ENCODE data around the gene DIS3L2.
"Not testable (repeated sequence)": the region's sequence is repeated elsewhere in the genome, so short reads cannot be mapped to it uniquely, and the experiment has no call there.

DIS3L2 gene

DNA sequence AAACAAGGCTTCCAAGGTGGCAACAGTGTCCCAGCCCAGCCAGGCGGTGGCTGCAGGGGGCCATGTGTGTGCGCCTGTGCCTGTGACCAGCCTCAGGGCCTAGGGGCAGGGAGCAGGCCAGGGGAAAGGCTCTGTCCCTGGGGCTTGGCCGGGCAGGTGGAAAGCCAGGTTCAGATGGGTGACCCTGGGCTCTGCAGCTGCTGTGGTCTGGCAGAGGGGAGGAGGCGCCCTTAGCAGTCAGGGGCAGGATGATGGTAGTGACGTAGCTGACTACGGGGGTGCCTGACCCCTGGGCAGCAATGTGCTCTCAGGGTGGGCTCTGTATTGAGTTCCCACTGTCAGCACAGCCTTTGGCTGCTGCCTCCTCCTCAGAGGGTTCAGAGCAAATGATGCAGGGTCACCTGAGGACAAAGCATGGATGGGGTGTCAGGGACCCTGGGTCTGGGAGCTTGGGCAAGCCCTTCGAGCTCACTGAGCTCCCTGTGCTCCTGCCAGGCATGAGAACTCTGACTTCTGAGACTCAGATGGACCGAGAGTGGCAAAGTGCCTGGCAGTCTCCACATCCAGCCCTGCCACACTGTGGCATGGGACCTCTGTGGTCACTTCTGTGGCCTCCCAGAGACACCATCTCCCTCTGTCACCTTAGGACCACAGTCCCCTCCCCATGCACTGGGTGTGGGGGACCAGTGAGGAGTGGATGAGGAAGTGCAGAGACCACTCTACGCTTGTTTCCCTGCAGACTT lies 360.5 kb downstream of the DIS3L2 start:
- peak overlapping the region; percentile 55 for H3K27ac ChIP-seq
- ChIA-PET POLR2A (ENCODE audit: low non-redundant PET) (no interaction called here), CTCF (interaction anchor here (1.0 to 1.6 kb wide), 2 partner anchors 397 to 415 kb away, joined by 3 to 4 read pairs; no protein-coding TSS in a partner anchor)
- TF ChIP-seq, protein P1, sequence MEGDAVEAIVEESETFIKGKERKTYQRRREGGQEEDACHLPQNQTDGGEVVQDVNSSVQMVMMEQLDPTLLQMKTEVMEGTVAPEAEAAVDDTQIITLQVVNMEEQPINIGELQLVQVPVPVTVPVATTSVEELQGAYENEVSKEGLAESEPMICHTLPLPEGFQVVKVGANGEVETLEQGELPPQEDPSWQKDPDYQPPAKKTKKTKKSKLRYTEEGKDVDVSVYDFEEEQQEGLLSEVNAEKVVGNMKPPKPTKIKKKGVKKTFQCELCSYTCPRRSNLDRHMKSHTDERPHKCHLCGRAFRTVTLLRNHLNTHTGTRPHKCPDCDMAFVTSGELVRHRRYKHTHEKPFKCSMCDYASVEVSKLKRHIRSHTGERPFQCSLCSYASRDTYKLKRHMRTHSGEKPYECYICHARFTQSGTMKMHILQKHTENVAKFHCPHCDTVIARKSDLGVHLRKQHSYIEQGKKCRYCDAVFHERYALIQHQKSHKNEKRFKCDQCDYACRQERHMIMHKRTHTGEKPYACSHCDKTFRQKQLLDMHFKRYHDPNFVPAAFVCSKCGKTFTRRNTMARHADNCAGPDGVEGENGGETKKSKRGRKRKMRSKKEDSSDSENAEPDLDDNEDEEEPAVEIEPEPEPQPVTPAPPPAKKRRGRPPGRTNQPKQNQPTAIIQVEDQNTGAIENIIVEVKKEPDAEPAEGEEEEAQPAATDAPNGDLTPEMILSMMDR (conservative IDR thresholded peaks at IDR 0.05; ENCODE audit: low read depth): no peak
- no peak for DNase-seq (ENCODE audit: low spot score)

DNA sequence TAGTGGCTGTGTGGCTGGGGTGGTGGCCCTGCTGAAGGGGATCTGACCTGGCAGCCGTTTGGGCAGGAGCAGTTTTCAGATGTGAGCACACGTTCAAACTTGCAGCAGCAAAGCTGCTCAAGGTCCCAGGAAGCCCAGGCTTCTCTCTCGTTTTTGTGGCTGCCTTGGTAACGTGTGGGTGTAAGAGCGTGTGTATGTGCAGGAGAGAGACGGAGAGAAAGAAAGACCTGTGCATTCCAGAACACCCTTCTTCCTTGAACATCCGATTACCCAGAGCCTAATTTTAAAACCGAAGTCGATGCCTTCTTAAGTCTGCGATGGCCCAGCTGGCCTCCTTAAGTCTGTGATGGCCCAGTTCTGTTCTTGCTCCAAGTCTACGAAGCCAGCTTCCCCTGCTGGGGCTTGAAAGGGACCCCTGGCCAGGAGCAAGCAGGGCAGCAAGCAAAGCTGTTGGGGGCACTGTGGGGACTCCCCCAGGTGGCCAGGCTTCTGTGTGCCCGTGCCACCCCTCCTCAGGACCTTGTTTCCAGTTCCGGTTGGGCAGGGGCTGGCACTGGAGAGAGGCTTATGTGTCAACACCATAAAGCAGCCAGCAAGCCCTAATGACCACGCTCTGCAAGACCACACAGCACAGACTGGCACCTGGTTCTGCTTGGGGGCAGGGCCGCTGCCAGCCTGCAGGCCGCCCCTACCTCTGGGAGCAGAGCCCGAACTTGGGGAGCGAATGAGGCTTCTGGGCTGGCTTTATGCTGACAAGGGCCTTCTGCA lies 361.2 kb downstream of the DIS3L2 start:
- POLR2A ChIA-PET (ENCODE audit: low non-redundant PET): no interaction called here
- TF ChIP-seq, protein P1 (conservative IDR thresholded peaks at IDR 0.05; ENCODE audit: low read depth): no peak
- no peak for DNase-seq (ENCODE audit: low spot score)
- H3K27ac ChIP-seq: peak overlapping the region; percentile 55
- CTCF ChIA-PET: interaction anchor here (1.0 to 1.6 kb wide), 2 partner anchors 397 to 416 kb away, joined by 3 to 4 read pairs; no protein-coding TSS in a partner anchor

DNA sequence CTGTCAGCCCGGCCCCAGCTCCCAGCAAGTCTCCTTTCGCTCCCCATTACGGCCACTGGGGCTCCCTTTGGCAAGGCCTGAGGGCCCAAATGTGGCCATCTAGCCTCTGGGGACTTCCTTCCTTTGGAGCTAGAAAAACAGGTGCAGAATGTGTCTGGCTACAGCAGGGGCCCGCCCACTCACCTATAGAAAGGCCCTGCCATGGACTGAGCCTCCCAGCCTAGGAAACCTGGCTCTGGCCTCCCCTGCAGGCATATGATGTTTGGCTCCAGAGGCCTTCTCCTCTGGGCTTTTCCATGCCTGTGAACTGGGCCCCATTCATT lies 361.8 kb downstream of the DIS3L2 start:
- no peak for DNase-seq (ENCODE audit: low spot score)
- ChIA-PET POLR2A (ENCODE audit: low non-redundant PET) (no interaction called here), CTCF (interaction anchor here (1.6 kb wide), 1 partner anchor 417 kb away, joined by 4 read pairs; no protein-coding TSS in a partner anchor)
- TF ChIP-seq, protein P1 (conservative IDR thresholded peaks at IDR 0.05; ENCODE audit: low read depth): no peak
- H3K27ac ChIP-seq: peak overlapping the region; percentile 55

DNA sequence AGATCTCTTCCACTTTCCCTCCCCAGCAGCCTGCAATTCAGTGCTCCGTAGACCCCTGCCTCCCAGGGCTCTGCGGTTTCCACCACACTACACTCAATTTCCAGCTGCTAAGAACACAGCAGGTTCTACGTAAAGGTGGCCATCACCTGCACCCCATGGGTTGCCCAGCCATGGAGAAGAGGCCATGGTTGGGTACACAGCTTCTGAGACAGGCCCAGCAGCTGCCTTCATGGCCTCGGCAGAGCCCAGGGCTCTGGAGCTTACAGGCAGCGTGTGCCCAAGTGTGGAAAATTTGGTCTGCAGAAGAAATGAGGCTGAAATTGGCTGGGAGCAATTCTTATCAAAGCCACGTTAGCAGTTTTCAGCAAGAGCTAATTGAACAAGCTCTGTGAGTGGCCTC lies 362.5 kb downstream of the DIS3L2 start:
- POLR2A ChIA-PET (ENCODE audit: low non-redundant PET): not testable (repeated sequence)
- CTCF ChIA-PET: interaction anchor here (1.6 kb wide), 1 partner anchor 417 kb away, joined by 4 read pairs; no protein-coding TSS in a partner anchor
- 0 out of 2 replicates have a peak overlapping the region, but pooled peaks have one; percentile 3 for H3K27ac ChIP-seq

DNA sequence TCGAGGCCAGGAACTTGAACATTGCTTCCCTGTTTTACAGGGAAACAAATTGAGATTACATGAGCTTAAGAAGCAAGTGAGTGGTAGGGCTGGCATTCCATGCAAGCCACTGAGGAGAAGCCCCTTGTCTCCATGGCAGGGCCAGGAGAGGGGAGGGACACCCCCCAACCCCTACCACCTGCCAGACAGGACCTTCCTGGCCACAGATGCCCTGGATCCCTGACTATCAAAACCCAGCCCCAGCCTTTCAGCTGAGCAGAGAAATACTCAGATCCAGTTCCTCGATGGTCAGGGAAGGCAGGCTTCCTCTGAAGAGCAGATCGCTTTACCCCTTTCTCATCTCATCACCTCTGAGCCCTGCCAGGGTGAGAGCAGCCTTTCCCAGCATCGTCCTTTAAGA lies 363.3 kb downstream of the DIS3L2 start:
- DNase-seq (ENCODE audit: low spot score): no peak
- H3K27ac ChIP-seq: no peak overlapping the region
- TF ChIP-seq, protein P1 (conservative IDR thresholded peaks at IDR 0.05; ENCODE audit: low read depth): no peak
- POLR2A ChIA-PET (ENCODE audit: low non-redundant PET): no interaction called here
- CTCF ChIA-PET: no interaction called here

More for the DNA sequence above, 362.5 kb downstream of the DIS3L2 start:
- DNase-seq (ENCODE audit: low spot score): not testable (repeated sequence)

DNA sequence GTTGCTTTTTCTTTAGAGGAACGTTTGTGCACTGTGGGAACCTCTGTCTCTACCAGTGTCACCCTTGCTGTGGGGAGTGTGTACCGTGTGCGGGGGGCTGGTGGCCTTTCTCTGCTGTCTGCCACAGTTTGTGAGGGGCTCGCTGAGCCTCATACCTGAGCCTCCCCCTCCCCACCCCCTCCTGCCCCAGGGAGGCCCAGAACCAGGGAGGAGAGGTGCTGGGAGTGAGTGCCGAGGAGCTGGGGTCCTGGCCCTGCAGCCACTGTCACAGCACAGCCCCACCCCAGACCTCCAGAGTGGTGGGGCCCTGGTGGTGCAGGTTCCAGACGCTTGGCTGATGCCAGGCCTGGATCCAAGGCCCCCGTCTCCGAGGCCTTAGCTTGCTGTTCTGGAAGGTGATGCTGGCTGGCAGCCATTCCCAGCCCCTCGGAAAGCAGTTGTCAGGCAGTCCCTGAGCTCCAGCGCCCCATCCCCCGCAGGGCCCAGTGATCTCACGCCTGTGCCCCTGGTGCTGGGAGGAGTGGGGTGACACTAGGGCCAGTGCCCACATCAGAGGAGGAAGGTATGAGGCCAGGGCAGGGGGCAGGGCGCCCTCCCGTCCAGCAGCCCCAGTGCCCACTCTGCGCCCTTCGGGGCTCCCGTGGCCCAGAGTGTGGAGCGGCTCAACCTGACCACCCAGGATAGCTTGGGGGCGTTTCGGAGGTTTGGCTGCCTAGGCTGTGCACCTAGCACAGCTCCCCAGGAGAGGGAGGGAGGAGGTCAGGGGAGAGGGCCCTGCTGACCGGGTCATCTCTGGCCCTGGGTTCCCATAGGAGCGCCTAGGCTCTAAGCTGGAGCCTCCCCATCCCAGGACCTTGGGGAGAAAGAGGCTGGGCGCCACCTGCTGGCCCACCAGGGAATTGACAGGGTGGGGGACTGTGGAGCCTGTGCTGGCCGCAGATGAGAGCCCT lies 364.1 kb downstream of the DIS3L2 start:
- H3K27ac ChIP-seq: no peak overlapping the region
- DNase-seq (ENCODE audit: low spot score): no peak
- POLR2A ChIA-PET (ENCODE audit: low non-redundant PET): no interaction called here
- CTCF ChIA-PET: interaction anchor here (0.7 to 1.6 kb wide), 2 partner anchors 349 to 400 kb away, joined by 3 to 7 read pairs; no protein-coding TSS in a partner anchor
- TF ChIP-seq, protein P1 (conservative IDR thresholded peaks at IDR 0.05; ENCODE audit: low read depth): peak; percentile 84

Measured in RWPE1 (cell line).